GM19023 (cell line): ENCODE data around the gene HPS4.
"Not testable (repeated sequence)": the region's sequence is repeated elsewhere in the genome, so short reads cannot be mapped to it uniquely, and the experiment has no call there.

ENCODE experiments used
- ATAC-seq: cut with Tn5 transposase; IDR thresholded peaks from one replicate; pipeline ENCODE4 v1.9.1; 2021; ENCODE audit warnings: mild to moderate bottlenecking, moderate library complexity; ENCODE audit not compliant: unreplicated experiment

The HPS4 gene

GRCh38 chr22:26483439-26484359 lies at the start of gene HPS4, which contains the start of gene SRRD:
Gene HPS4, minus strand, starts transcription at chr22:26483783. Its CDS starts 2,021 bp downstream, at chr22:26481762.
Gene SRRD, plus strand, starts transcription at chr22:26483877. Its CDS starts 14 bp downstream, at chr22:26483891.
- peak; percentile 79 for ATAC-seq

GRCh38 chr22:26529345-26529744 lies 45.8 kb upstream of the HPS4 start:
- ATAC-seq = no peak

GRCh38 chr22:26528518-26528917 lies 44.9 kb upstream of the HPS4 start:
- not testable (repeated sequence) for ATAC-seq

GRCh38 chr22:26527574-26528465 lies 44.2 kb upstream of the HPS4 start:
- ATAC-seq = no peak

- ATAC-seq = no peak
Observed at GRCh38 chr22:26527167-26527566, 43.6 kb upstream of the HPS4 start.

- ATAC-seq = no peak
Observed at GRCh38 chr22:26525946-26526564, 42.5 kb upstream of the HPS4 start.

GRCh38 chr22:26524870-26525269 lies 41.3 kb upstream of the HPS4 start:
- no peak for ATAC-seq

- ATAC-seq = no peak
Observed at GRCh38 chr22:26522592-26522991, 39.0 kb upstream of the HPS4 start.

- ATAC-seq = no peak
Observed at GRCh38 chr22:26522012-26522411, 38.4 kb upstream of the HPS4 start.

- ATAC-seq = no peak
Observed at GRCh38 chr22:26517429-26517828, 33.8 kb upstream of the HPS4 start.

GRCh38 chr22:26516503-26516902 lies 32.9 kb upstream of the HPS4 start:
- no peak for ATAC-seq

GRCh38 chr22:26515931-26516330 lies 32.3 kb upstream of the HPS4 start:
- ATAC-seq = no peak

- no peak for ATAC-seq
Observed at GRCh38 chr22:26514419-26515161, 31.0 kb upstream of the HPS4 start.

- no peak for ATAC-seq
Observed at GRCh38 chr22:26513838-26514237, 30.3 kb upstream of the HPS4 start.

- peak; percentile 92 for ATAC-seq
Observed at GRCh38 chr22:26512149-26512793, 28.7 kb upstream of the HPS4 start, which contains the start of gene TFIP11. Gene TFIP11, minus strand, starts transcription at chr22:26512473. Its CDS starts 2,201 bp downstream, at chr22:26510272.

GRCh38 chr22:26508148-26508547 lies 24.6 kb upstream of the HPS4 start:
- no peak for ATAC-seq

- ATAC-seq = no peak
Observed at GRCh38 chr22:26503758-26504157, 20.2 kb upstream of the HPS4 start.

- ATAC-seq = no peak
Observed at GRCh38 chr22:26502688-26503561, 19.3 kb upstream of the HPS4 start.

- no peak for ATAC-seq
Observed at GRCh38 chr22:26501996-26502395, 18.4 kb upstream of the HPS4 start.
